Endometrial microvascular endothelial cells (primary cell): Measurements from ENCODE around the gene EEF1G. TPM values are rescaled to one million over a fixed set of nuclear protein-coding genes. Genes with fewer than 3 reads are reported as not detected.
"Not testable (repeated sequence)": the region's sequence is repeated elsewhere in the genome, so short reads cannot be mapped to it uniquely, and the experiment has no call there.

Source experiments
- in situ Hi-C: cut with HindIII; loops from 2 replicates; pipeline ENCODE4 v1.10.0; 2017; ENCODE audit warnings: low sequenced_read_pairs, low pct_unique_long_range_greater_than_20kb; ENCODE audit errors: inconsistent ontology term
- total RNA-seq: library from RNA; depleted of rRNA; stranded (reverse); fragments of >200 nt; gene quantifications from one replicate; pipeline ENCODE4 v1.2.3, GENCODE V29; 2015; ENCODE audit errors: inconsistent ontology term

The EEF1G gene
- total RNA-seq: 1,762 TPM

- in situ Hi-C loops: loop anchor here (25.0 kb wide), 2 partner anchors 89 to 136 kb away; partner anchors contain the start of genes C11orf98, CSKMT, INTS5 and LBHD1
Observed at GRCh38 chr11:62573592-62574362, at the start of gene EEF1G. Gene EEF1G (minus strand): TSS chr11:62573891. CDS start chr11:62573842, 49 bp downstream.

DNA sequence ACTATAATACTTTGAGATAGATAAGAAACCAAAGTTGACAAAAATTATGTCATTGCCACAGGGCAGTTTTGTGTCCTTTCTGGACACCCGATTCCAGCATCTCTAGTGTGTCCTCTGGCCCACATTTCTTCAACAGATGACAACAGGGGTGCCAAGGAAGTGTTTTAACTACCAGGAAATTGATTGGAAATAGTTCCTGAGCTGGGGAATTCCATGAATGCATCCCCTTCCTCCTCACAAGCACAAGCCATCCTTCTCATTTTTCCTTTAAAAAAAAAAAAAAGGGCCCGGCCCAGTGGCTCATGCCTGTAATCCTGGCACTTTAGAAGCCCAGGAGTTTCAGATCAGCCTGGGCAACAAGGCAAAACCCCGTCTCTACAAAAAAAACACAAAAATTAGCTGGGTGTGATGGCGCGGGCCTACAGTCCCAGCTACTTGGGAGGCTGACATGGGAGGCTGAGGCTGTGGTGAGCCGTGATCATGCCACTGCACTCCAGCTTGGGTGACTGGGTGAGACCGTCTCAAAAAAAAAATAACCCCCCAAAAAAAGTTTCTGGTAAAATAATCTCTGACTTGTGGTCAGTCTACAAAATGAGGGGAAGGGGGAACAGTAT lies 48.9 kb upstream of the EEF1G start:
- in situ Hi-C loops: no loop called here

DNA sequence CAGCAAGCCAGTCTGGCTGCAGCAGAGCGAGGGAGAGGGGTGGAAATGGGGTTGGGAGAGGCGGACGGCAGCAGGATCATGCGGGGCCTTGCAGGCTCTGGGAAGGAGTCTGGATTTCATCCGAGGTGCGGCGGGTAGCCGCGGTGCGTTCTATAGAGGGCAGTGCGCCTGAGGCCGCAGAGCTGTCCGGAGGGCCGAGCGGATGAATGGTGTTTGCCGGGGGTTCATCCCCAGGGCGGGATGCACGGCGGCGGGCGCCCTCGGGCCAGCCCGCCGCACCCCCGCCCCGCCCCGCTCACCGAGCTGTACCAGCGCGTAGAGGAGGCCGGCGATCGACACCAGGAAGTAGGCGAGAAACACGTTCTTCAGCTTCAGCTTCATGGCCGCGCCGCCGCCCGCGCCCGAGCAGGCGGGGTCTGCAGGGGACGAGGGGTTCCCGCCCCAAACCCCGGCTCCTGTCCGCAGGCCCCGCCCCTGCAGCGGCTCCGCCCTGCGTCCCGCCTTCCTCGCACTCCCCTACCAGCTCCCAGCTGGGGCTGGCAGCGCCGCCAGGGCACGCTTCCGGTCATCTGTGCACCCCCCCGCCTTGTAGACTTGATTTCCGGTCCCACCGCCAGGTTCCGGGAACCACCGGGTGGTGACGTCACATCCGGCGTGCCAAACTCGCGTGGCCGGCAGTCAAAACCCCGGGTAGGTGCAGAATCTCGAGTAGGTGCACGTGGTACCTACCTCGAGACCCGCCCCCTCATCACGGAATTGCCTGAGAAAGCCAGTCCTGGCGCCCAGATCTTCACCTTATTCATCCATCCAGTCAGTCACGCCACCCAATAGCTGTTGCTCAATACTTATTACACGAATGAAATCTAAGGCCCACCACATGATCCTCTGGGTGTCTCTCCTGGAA lies 48.1 kb upstream of the EEF1G start, which contains the start of gene B3GAT3:
TSS of gene B3GAT3 (minus strand) at position 420 of the 904 bp plus-strand sequence. CDS start at position 381, 39 bp downstream.
- in situ Hi-C loops: no loop called here

GRCh38 chr11:62621027-62621566 lies 47.4 kb upstream of the EEF1G start:
- in situ Hi-C loops: no loop called here

DNA sequence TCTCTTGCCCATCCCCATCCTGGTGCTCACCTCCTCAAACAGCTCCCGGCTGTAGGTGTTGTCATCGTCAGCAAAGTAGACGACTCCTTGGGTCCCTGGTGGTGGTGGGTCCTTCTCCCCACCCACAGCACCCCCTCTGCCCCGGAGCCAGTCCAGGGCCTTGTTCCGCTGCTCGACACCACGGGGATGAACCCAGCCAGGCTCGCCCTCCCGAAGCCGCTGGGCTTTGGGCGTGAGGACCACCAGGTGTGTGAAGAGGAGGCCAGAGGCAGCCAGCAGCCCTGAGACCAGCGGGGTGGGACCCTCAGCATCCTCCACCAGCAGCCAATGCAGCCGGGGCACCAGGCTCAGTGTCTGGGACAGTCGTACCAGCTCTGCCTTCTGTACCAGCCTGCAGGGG lies 43.3 kb upstream of the EEF1G start:
- in situ Hi-C loops: not testable (repeated sequence)

- in situ Hi-C loops: no loop called here
Observed at GRCh38 chr11:62615521-62615920, 41.8 kb upstream of the EEF1G start.

DNA sequence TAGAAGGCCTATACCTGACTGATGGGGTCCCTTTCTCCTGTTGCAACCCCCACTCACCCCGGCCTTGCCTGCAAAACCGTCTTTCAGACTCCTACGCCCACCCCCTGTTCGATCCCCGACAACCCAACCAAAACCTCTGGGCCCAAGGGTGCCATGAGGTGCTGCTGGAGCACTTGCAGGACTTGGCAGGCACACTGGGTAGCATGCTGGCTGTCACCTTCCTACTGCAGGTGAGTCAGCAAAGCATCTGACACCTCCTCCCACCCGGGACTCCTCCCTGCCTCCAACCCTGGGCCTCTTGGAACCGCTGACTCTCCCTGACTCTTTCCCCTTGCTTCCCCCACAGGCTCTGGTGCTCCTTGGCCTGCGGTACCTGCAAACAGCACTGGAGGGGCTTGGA lies 40.6 kb upstream of the EEF1G start:
- in situ Hi-C loops: no loop called here

DNA sequence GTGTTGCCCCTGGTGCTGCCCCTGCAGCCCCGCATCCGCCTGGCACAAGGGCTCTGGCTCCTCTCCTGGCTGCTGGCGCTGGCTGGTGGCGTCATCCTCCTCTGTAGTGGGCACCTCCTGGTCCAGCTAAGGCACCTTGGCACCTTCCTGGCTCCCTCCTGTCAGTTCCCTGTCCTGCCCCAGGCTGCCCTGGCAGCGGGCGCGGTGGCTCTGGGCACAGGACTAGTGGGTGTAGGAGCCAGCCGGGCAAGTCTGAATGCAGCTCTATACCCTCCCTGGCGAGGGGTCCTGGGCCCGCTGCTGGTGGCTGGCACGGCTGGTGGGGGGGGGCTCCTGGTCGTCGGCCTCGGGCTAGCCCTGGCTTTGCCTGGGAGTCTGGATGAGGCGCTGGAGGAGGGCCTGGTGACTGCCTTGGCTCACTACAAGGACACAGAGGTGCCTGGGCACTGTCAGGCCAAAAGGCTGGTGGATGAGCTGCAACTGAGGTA lies 39.6 kb upstream of the EEF1G start:
- in situ Hi-C loops: no loop called here

DNA sequence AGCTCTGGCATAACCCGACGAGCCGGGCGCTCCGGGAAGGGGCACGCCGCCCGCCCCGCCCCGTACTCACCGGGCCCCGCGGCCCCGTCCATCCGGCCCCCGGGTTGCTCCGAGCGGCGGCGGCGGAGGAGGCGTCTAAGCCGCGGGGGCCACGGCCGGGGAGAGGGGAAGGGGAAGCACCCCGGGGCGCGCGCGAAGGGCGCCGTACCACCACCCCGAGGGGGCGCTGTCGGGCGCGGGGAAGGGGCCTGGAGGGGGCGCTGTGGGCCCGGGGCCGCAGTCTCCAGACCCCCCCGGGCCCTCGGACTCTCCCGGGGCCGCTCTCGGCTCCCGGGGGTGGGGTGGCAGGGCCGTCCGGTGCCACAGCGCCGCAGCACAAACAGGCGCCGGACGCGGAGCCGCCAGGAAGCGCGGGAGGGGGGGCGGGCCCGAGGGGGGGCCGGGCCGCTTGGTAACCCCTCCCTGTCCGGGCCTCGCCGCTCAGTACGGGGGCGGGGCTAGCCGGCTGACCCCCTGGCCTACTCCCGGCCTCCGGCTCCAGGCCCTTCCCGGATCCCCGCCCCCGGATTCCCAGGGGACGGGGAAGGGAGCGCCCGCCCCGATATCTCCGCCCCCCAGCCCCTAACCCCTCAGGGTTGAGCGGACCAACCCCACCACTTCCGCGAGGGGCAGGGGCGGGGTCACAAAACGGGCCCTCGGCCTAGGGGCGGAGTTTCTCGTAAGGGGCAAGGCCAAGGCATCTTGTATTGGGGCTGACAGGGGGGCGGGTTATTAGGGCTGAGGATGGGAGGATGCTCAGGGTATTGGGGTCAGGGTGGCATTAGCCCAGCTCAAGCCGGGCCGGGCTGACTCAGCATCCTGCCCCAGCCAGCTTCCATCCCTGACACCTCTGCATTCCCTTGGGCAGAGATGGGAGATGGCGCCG lies 38.9 kb upstream of the EEF1G start, which contains the start of the genes EML3 and ROM1:
TSS of gene EML3 (minus strand) at position 410 of the 925 bp plus-strand sequence. CDS start at position 92, 318 bp downstream.
TSS of gene ROM1 (plus strand) at position 892 of the 925 bp plus-strand sequence. CDS start at position 917, 25 bp downstream.
- in situ Hi-C loops: no loop called here

DNA sequence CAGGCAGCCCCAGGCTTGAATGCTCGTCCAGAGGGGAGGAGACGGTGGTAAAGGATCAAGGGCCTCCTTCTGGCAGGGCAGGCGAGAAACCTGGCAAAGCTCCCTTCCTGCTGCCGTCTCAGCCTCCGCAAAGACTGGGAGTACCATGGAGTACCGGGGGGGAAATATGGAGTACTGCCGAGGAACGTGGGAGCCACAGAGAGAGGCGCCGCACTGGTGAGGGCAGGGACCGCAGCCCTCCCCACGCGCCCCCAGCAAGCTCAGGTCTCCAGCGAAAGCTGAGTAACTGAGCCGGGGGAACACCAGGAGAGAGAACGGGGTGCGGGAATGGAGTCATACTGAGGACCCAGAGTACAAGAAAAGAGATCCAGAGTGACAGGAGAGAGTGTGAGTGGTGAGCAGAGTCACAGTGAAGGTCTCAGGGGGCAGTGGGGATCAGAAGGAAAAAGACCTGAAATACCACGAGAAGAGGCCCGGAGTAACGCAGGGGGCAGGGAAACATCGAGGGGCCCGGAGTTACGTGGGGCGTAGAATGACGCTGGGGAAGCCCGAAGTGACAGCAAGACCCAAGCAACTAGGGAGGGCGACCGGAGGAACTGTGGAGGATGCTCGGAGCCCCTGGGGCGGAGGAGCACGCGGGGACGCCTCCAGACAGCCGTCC lies 38.1 kb upstream of the EEF1G start:
- in situ Hi-C loops: no loop called here

DNA sequence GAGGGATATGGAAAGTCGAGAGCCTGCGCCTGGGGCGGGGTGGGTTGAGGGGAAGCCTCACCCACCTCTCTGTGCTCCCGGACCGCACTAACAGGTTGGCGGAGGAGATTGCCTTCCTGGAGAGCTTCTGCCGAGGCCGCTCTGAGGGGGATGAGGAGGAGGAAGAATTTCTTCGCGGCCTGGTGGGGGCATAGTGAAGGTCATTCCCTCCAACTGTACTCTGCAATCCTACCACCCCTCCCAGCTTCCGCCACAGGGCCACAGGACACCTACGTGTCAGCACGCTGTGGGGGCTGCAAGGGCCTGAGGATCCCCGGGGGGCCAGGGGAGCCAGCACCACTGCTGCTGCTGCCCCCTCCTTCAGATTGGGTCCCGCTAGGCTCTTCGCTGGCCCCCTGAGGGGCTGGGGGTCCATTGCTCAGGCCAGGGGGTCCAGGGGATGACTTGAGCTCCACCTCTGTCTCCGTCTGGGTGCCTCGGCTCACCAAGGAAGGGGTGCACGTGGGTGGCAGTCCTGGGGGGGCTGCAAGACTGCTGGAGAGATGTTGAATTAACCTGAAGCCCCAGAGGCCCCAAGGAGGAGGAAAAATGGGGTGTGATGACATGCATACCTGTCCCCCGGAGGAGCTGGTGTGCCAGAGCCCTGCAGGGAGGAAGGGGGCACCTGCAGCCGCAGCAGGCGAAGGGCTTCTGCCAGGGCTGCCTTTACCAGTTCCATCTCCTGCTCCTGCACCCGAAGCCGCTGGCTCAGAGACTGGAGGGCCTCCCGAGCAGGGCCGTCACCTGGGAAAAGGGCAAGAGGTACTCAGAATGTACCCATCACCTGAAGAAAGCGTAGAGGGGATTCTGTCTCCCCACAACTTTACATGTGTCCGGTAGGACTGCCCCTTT lies 37.4 kb upstream of the EEF1G start:
- in situ Hi-C loops: no loop called here

DNA sequence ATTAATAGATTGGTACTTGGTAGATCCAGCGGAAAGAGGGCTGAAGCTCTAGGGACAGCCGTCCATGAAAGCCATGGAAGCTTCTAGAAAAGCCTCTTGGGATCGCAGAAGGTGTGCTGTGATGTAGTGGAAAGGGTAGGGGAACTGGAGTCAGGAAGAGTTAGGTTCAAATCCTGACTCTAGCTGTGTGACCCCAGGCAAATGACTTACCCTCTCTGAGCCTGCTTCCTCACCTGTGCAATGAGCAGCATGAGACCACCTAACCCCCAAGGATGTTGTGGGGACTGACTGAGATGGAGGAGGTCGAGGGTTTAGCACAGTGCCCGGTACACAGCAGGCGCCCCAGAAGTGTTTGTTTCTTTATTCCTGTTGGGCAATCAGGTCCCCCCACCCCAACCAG lies 36.7 kb upstream of the EEF1G start:
- in situ Hi-C loops: no loop called here

GRCh38 chr11:62608776-62609175 lies 35.1 kb upstream of the EEF1G start:
- in situ Hi-C loops: no loop called here

- in situ Hi-C loops: no loop called here
Observed at GRCh38 chr11:62607714-62608113, 34.0 kb upstream of the EEF1G start.

DNA sequence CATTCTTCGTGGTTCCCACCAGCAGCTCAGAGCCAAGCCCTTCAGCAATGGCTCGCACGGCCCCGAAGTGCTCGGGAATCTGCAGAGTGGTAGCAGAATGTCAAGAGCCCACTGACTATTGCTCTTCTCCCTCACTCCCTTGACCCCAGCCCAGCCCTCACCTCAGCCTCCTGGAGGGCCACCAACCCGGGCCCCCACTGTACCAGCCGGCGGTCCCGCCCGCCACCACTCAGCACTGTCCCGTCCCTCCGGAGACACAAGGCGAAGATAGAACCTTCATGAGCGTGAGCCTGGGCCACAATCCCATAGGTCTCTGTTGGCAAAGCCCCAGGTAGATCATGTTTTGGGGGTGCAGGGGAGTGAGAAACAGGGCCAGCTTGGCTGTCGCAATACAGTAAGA lies 32.2 kb upstream of the EEF1G start:
- in situ Hi-C loops: no loop called here

- in situ Hi-C loops: no loop called here
Observed at GRCh38 chr11:62605467-62605866, 31.8 kb upstream of the EEF1G start.
